Calu3 (cell line): ENCODE data around the gene WDFY4. TPM values are rescaled to one million over a fixed set of nuclear protein-coding genes. Genes with fewer than 3 reads are reported as not detected.
A peak's percentile ranks its signal among the peaks of the same experiment; 100 is the strongest.

Experiments used
- BruUV-seq: library from RNA; stranded (reverse); fragments of 400-500 nt; replicated peaks from 2 replicates; lab custom pipeline; 2021; lab: Mats Ljungman, UMichigan
- CTCF ChIA-PET: fragments of 300-600 bp; sonication (Branson Sonifier 250); formaldehyde crosslinking; loops from one replicate; lab custom pipeline; 2022; ENCODE audit warnings: antibody characterized with exemption; lab: Charles Lee
- DNase-seq: peaks from one replicate; pipeline ENCODE4 v3.0.0; 2022
- H3K27ac Mint-ChIP-seq: one replicate; pipeline ENCODE4 v1.8.0; 2022; ENCODE audit warnings: mixed read lengths; ENCODE audit not compliant: unreplicated experiment
- H3K27me3 Mint-ChIP-seq: one replicate; pipeline ENCODE4 v1.8.0; 2022; ENCODE audit warnings: mixed read lengths; ENCODE audit not compliant: unreplicated experiment
- H3K36me3 Mint-ChIP-seq: one replicate; pipeline ENCODE4 v1.8.0; 2022; ENCODE audit warnings: mild to moderate bottlenecking, moderate library complexity, mixed read lengths; ENCODE audit not compliant: insufficient read depth, unreplicated experiment
- H3K4me1 Mint-ChIP-seq: one replicate; pipeline ENCODE4 v1.8.0; 2022; ENCODE audit warnings: mild to moderate bottlenecking, low read depth, mixed read lengths; ENCODE audit not compliant: unreplicated experiment
- H3K4me3 Mint-ChIP-seq: one replicate; pipeline ENCODE4 v1.8.0; 2022; ENCODE audit warnings: mild to moderate bottlenecking, low read depth, moderate library complexity, mixed read lengths; ENCODE audit not compliant: unreplicated experiment
- H3K9me3 Mint-ChIP-seq: one replicate; pipeline ENCODE4 v1.8.0; 2022; ENCODE audit warnings: low read depth, mixed read lengths; ENCODE audit not compliant: unreplicated experiment
- CTCF ChIP-seq: fragments of 200-600 bp; IDR thresholded peaks from one replicate; pipeline ENCODE4 v1.8.0; 2022; ENCODE audit warnings: antibody characterized with exemption; ENCODE audit not compliant: unreplicated experiment
- intact Hi-C: fragments of 100-400 bp; cut with micrococcal nuclease; formaldehyde crosslinking; loops from one replicate; pipeline ENCODE4 v1.10.0; 2022; ENCODE audit not compliant: unreplicated experiment
- total RNA-seq: library from RNA; stranded (reverse); gene quantifications from 2 replicates; pipeline ENCODE4 v1.2.3, GENCODE V29; 2022

The WDFY4 gene
- total RNA-seq, 1 experiment from 2014 or later = not detected

GRCh38 chr10:48974510-48975156, 290.0 kb downstream of the WDFY4 start:
- Mint-ChIP-seq H3K4me3 (no peak overlapping the region), H3K9me3 (no peaks in the 10 kb centered on the region), H3K36me3 (no peaks in the 10 kb centered on the region), H3K27ac (no peak overlapping the region), H3K4me1 (no peaks in the 10 kb centered on the region), H3K27me3 (peaks cover 70% of the 10 kb centered on the region)
- BruUV-seq = no TSS peak
- CTCF ChIA-PET = interaction anchor here (0.7 kb wide), 1 partner anchor 319 kb away, joined by 3 read pairs; no protein-coding TSS in a partner anchor
- intact Hi-C loops = no loop called here
- TF ChIP-seq CTCF = no peak
- no peak for DNase-seq

GRCh38 chr10:48976196-48976595, 291.5 kb downstream of the WDFY4 start:
- Mint-ChIP-seq H3K9me3 (no peaks in the 10 kb centered on the region), H3K4me1 (no peaks in the 10 kb centered on the region), H3K4me3 (no peak overlapping the region), H3K36me3 (no peaks in the 10 kb centered on the region), H3K27ac (no peak overlapping the region), H3K27me3 (peaks cover 65% of the 10 kb centered on the region)
- DNase-seq = peak; percentile 46
- intact Hi-C loops = no loop called here
- TF ChIP-seq CTCF = no peak
- no TSS peak for BruUV-seq
- CTCF ChIA-PET = interaction anchor here (0.6 to 1.1 kb wide), 2 partner anchors 170 to 185 kb away, joined by 3 read pairs; no protein-coding TSS in a partner anchor

- H3K36me3 Mint-ChIP-seq = no peaks in the 10 kb centered on the region
- no peak overlapping the region for H3K4me3 Mint-ChIP-seq
- no peak for TF ChIP-seq CTCF
- no peaks in the 10 kb centered on the region for H3K4me1 Mint-ChIP-seq
- intact Hi-C loops = no loop called here
- H3K27ac Mint-ChIP-seq = no peak overlapping the region
- peaks cover 65% of the 10 kb centered on the region for H3K27me3 Mint-ChIP-seq
- BruUV-seq = no TSS peak
- no peak for DNase-seq
- CTCF ChIA-PET = no interaction called here
- H3K9me3 Mint-ChIP-seq = no peaks in the 10 kb centered on the region
Measured at GRCh38 chr10:48978318-48978717, 293.6 kb downstream of the WDFY4 start.

GRCh38 chr10:48981310-48981907, 296.7 kb downstream of the WDFY4 start:
- Mint-ChIP-seq H3K4me3 (no peak overlapping the region), H3K27ac (no peak overlapping the region), H3K4me1 (no peaks in the 10 kb centered on the region), H3K9me3 (no peaks in the 10 kb centered on the region), H3K27me3 (peaks cover 69% of the 10 kb centered on the region), H3K36me3 (no peaks in the 10 kb centered on the region)
- intact Hi-C loops = loop anchor here (2.0 to 5.0 kb wide), 2 partner anchors 183 to 531 kb away; no protein-coding TSS in a partner anchor
- BruUV-seq = no TSS peak
- CTCF ChIA-PET = no interaction called here
- peak; percentile 69 for DNase-seq
- TF ChIP-seq CTCF = peak; percentile 72
